Hepatocyte (in vitro differentiated cells): Measurements from ENCODE around the gene GPR101. TPM values are rescaled to one million over a fixed set of nuclear protein-coding genes. Genes with fewer than 3 reads are reported as not detected.
A peak's percentile ranks its signal among the peaks of the same experiment; 100 is the strongest.

ENCODE experiments used
- DNase-seq: peaks from one replicate; pipeline ENCODE4 v3.0.0-alpha.2; 2016; ENCODE audit warnings: low spot score
- H2AFZ ChIP-seq: fragments of 200-600 bp; sonication (generic); 2 replicates; pipeline ENCODE4 v1.6.0; 2016; ENCODE audit warnings: antibody characterized with exemption, mild to moderate bottlenecking
- H3K27ac ChIP-seq: fragments of 200-600 bp; sonication (generic); 2 replicates; pipeline ENCODE4 v1.5.1; 2016; ENCODE audit warnings: mild to moderate bottlenecking
- H3K27me3 ChIP-seq: fragments of 200-600 bp; sonication (generic); 2 replicates; pipeline ENCODE4 v1.6.1; 2016
- H3K36me3 ChIP-seq: fragments of 200-600 bp; sonication (generic); replicated peaks from 2 replicates; pipeline ENCODE4 v1.5.1; 2016; ENCODE audit warnings: low read depth; ENCODE audit not compliant: insufficient read depth
- H3K4me1 ChIP-seq: fragments of 200-600 bp; sonication (generic); 2 replicates; pipeline ENCODE4 v1.5.1; 2016; ENCODE audit warnings: mild to moderate bottlenecking, moderate library complexity; ENCODE audit not compliant: insufficient read depth
- H3K4me2 ChIP-seq: fragments of 200-600 bp; sonication (generic); 2 replicates; pipeline ENCODE4 v1.6.0; 2016
- H3K4me3 ChIP-seq: fragments of 200-600 bp; sonication (generic); 2 replicates; pipeline ENCODE4 v1.5.1; 2016; ENCODE audit warnings: mild to moderate bottlenecking
- H3K79me2 ChIP-seq: fragments of 200-600 bp; sonication (generic); 2 replicates; pipeline ENCODE4 v1.6.0; 2017; ENCODE audit warnings: mild to moderate bottlenecking
- H3K9me2 ChIP-seq: fragments of 200-600 bp; sonication (generic); replicated peaks from 2 replicates; pipeline ENCODE4 v1.6.0; 2017; ENCODE audit warnings: mild to moderate bottlenecking; ENCODE audit not compliant: insufficient read depth
- H3K9me3 ChIP-seq: fragments of 200-600 bp; sonication (generic); 2 replicates; pipeline ENCODE4 v1.5.1; 2016; ENCODE audit warnings: low read depth, mild to moderate bottlenecking
- H4K20me1 ChIP-seq: fragments of 200-600 bp; sonication (generic); 2 replicates; pipeline ENCODE4 v1.6.0; 2016; ENCODE audit warnings: mild to moderate bottlenecking; ENCODE audit not compliant: insufficient read depth, poor library complexity, severe bottlenecking
- CTCF ChIP-seq: fragments of 200-600 bp; sonication (generic); IDR thresholded peaks from 2 replicates; pipeline ENCODE4 v1.5.1; 2016; ENCODE audit warnings: antibody characterized with exemption, mild to moderate bottlenecking; ENCODE audit not compliant: poor library complexity
- EZH2 ChIP-seq: fragments of 200-600 bp; sonication (generic); IDR thresholded peaks from 2 replicates; pipeline ENCODE4 v1.6.1; 2016; ENCODE audit warnings: antibody characterized with exemption, mild to moderate bottlenecking, borderline replicate concordance
- EZH2phosphoT487 ChIP-seq: fragments of 200-600 bp; sonication (generic); IDR thresholded peaks from one replicate; pipeline ENCODE4 v1.6.1; 2018; ENCODE audit warnings: antibody characterized with exemption, mild to moderate bottlenecking, low read depth, moderate library complexity; ENCODE audit not compliant: unreplicated experiment, severe bottlenecking
- WGBS: methylation state at CpG from one replicate; pipeline ENCODE4 v1.1.6; 2016; ENCODE audit warnings: low lambda C conversion rate; ENCODE audit errors: missing lambda C conversion rate; 5-methylcytosine and 5-hydroxymethylcytosine counted together
- polyA plus RNA-seq: library from polyadenylated mRNA; unstranded; fragments of >200 nt; fragmentation: Nextera tagmentation; extraction: Ambion mirVana; gene quantifications from 2 replicates; pipeline ENCODE4 v1.2.1, GENCODE V29; 2016
- total RNA-seq: library from RNA; depleted of rRNA; stranded (reverse); fragments of >200 nt; gene quantifications from 2 replicates; pipeline ENCODE4 v1.2.3, GENCODE V29; 2014

GPR101 gene
- total and polyA plus RNA-seq, 2 experiments from 2014 or later: 0.25 TPM; not detected in 1

GRCh38 chrX:137058339-137059127 lies 24.7 kb upstream of the GPR101 start:
- H3K4me1 ChIP-seq: no peaks in the 10 kb centered on the region
- TF ChIP-seq CTCF: no peak
- no peak for TF ChIP-seq EZH2
- no peak for TF ChIP-seq EZH2phosphoT487
- no peaks in the 10 kb centered on the region for H3K36me3 ChIP-seq

GRCh38 chrX:137052643-137053235 lies 18.9 kb upstream of the GPR101 start:
- H3K36me3 ChIP-seq: no peaks in the 10 kb centered on the region
- H2AFZ ChIP-seq: peak overlapping the region; percentile 56
- H4K20me1 ChIP-seq: no peaks in the 10 kb centered on the region
- H3K79me2 ChIP-seq: no peaks in the 10 kb centered on the region
- no peak overlapping the region for H3K27ac ChIP-seq
- H3K4me3 ChIP-seq: peak overlapping the region; percentile 23
- 56% methylated on average over 37 of the region's 37 CpGs for WGBS
- TF ChIP-seq EZH2: peak; percentile 52
- no peak for TF ChIP-seq CTCF
- no peak for DNase-seq
- H3K4me1 ChIP-seq: no peaks in the 10 kb centered on the region
- no peaks in the 10 kb centered on the region for H3K9me2 ChIP-seq
- H3K27me3 ChIP-seq: peaks cover 45% of the 10 kb centered on the region
- no peaks in the 10 kb centered on the region for H3K9me3 ChIP-seq
- H3K4me2 ChIP-seq: peak overlapping the region; percentile 90

More at GRCh38 chrX:137058339-137059127, 24.7 kb upstream of the GPR101 start:
- no peak overlapping the region for H3K4me3 ChIP-seq
- H3K79me2 ChIP-seq: no peaks in the 10 kb centered on the region
- no peaks in the 10 kb centered on the region for H3K9me2 ChIP-seq
- no peak overlapping the region for H3K4me2 ChIP-seq
- no peaks in the 10 kb centered on the region for H3K9me3 ChIP-seq
- H3K27me3 ChIP-seq: peaks cover 21% of the 10 kb centered on the region
- DNase-seq: no peak
- 24% methylated on average over 2 of the region's 2 CpGs for WGBS
- H2AFZ ChIP-seq: no peak overlapping the region
- H3K27ac ChIP-seq: no peak overlapping the region
- no peaks in the 10 kb centered on the region for H4K20me1 ChIP-seq

- no peaks in the 10 kb centered on the region for H3K4me1 ChIP-seq
- H3K4me3 ChIP-seq: peak overlapping the region; percentile 33
- H3K9me3 ChIP-seq: no peaks in the 10 kb centered on the region
- peak overlapping the region; percentile 90 for H3K4me2 ChIP-seq
- no peaks in the 10 kb centered on the region for H3K36me3 ChIP-seq
- H3K9me2 ChIP-seq: no peaks in the 10 kb centered on the region
- no peak overlapping the region for H3K27ac ChIP-seq
- H3K27me3 ChIP-seq: peaks cover 45% of the 10 kb centered on the region
- DNase-seq: peak; percentile 70
- 42% methylated on average over 35 of the region's 37 CpGs for WGBS
- no peaks in the 10 kb centered on the region for H3K79me2 ChIP-seq
- no peaks in the 10 kb centered on the region for H4K20me1 ChIP-seq
- TF ChIP-seq EZH2phosphoT487: no peak
- peak; percentile 77 for TF ChIP-seq CTCF
- peak overlapping the region; percentile 56 for H2AFZ ChIP-seq
These were observed 18.3 kb upstream of the GPR101 start for GRCh38 chrX:137051978-137052642.
